Astrocyte of the cerebellum (primary cell): ENCODE data around the gene PDZD7.

Experiments used
- DNase-seq: peaks from one replicate; pipeline ENCODE4 v3.0.0-alpha.2; 2011; ENCODE audit warnings: low read depth
- H3K4me3 ChIP-seq: 2 replicates; pipeline ENCODE4 v1.5.1; 2011; ENCODE audit warnings: mild to moderate bottlenecking, low read depth, low read length, moderate library complexity
- in situ Hi-C: cut with HindIII; loops from 2 replicates; pipeline ENCODE4 v1.10.0; 2017; ENCODE audit warnings: low sequenced_read_pairs
- TF ChIP-seq, protein P1 (sequence below): IDR thresholded peaks from 2 replicates; pipeline ENCODE4 v1.5.1; 2012; ENCODE audit warnings: low read length, low read depth, moderate library complexity, mild to moderate bottlenecking; ENCODE audit errors: missing control alignments

PDZD7 gene

DNA sequence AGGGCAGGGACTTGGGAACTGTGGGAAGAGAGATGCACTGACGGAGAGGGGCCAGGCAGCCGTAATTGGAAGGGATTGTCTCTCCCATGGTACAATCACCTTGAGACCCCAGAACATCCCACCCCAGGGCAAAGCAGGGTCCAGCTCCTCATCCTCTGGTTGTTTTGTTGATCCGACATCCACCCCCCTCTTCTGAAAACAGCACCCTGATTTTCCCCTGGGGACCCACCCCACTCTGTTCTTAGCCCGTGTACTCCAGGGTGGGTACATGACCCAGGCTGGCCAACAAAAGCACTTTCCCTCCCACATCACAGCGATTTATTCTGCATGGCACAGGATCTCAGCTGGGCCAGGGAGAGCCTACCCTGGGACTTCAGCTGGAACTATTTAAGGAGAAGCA lies 14.1 kb downstream of the PDZD7 start:
- TF ChIP-seq, protein P1, sequence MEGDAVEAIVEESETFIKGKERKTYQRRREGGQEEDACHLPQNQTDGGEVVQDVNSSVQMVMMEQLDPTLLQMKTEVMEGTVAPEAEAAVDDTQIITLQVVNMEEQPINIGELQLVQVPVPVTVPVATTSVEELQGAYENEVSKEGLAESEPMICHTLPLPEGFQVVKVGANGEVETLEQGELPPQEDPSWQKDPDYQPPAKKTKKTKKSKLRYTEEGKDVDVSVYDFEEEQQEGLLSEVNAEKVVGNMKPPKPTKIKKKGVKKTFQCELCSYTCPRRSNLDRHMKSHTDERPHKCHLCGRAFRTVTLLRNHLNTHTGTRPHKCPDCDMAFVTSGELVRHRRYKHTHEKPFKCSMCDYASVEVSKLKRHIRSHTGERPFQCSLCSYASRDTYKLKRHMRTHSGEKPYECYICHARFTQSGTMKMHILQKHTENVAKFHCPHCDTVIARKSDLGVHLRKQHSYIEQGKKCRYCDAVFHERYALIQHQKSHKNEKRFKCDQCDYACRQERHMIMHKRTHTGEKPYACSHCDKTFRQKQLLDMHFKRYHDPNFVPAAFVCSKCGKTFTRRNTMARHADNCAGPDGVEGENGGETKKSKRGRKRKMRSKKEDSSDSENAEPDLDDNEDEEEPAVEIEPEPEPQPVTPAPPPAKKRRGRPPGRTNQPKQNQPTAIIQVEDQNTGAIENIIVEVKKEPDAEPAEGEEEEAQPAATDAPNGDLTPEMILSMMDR = no peak
- DNase-seq = no peak
- no peak overlapping the region for H3K4me3 ChIP-seq
- in situ Hi-C loops = no loop called here

DNA sequence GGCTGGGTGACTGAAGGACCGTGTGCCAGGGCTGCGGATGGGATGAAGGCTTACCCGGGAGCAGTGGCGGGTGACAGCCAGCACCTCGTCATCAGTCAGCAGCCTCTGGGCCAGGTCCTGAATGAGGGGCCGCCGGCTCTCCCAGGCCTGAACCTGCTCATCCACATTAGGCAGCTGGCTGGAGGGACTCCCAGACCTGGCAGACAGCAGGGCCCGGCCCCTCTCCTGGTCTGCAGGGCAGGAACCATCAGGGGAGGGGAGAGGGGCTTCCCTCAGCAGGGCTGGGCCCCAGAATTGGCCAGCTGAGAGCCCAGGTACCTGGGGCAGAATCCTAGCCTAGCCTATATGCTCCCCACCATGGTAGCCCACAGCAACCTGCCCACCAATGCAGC lies 15.4 kb downstream of the PDZD7 start:
- TF ChIP-seq, protein P1 = no peak
- in situ Hi-C loops = no loop called here
- no peak for DNase-seq
- no peak overlapping the region for H3K4me3 ChIP-seq

DNA sequence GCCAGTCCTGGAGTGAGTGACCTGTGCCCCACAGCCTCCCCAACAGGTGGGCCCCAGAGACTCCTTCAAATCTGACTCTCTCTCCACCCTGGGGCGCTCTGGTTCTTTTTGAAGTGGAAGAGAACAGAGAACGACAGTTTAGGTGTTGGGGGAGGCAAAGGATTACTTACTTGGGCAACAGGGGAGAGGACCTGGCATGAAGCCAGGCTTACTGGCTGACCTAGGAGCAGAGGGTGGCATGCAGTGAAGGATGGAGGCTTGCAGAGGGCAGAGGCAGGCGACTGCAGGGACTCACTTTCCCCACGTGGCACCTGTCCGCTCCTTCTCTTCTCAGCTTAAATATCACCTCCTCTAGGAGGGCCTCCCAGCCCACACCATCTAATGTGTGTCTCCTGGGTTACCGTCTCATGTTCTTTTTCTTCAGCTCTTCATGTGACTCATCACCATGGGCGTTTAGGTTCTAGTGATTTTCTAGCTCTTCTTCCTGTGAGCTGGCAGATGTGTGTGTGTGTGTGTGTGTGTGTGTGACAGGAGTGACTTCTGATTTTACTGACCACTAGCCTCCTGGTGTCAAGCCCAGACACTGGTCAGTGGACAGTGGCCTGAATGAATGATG lies 15.9 kb downstream of the PDZD7 start:
- in situ Hi-C loops = no loop called here
- TF ChIP-seq, protein P1 = no peak
- DNase-seq = no peak
- H3K4me3 ChIP-seq = no peak overlapping the region

DNA sequence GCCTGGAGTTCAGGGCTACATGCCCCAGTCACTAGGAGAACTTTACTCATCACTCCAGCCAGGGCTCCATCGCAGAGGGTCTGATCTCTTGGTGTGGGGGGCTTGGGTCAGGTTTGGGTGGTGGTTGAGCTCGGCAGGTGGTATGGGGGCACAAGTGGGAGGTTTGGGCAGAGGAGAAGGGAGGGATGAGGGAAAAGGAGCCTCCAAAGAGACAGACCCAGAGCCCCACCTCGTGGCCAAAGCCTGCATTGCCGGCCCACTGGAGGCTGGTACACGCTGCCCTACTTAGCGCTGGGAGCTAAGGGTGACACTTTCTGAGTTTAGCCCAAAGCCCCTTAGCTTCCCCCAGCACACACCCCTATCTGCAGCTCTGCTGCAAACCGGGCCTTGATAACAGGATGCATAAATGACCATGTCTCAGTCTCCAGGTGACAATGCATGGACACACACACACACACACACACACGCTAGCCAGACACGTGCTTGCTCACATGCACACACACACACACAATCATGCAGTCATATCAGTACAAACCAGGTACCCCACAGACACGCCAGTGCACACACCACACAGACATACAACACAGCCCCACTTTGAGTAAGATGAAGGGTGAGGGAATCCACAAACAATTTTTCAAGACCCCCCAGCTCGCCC lies 16.6 kb downstream of the PDZD7 start:
- no peak for DNase-seq
- TF ChIP-seq, protein P1 = peak; percentile 97
- H3K4me3 ChIP-seq = no peak overlapping the region
- in situ Hi-C loops = no loop called here

DNA sequence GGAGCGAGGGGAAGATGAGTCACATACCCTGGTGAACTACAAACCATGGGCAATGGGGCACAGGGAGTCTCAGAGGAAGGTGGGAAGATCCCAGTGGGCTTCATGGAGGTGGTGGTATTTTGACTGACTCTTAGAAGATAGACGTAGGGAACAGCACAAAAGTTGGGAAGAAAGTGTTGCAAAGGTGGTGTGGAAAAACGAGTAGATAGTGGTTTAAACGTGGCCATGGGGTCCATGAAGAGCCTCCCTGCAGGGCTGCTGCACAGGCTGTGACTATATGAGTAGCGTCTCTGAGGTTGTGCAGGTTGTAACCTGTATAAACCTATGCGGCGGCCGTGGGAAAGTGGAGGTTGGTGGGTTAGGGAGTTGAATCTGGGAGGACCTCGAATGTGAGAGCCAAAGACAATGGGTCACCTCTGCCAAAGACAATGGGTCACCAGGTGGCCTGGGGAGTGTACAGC lies 17.5 kb downstream of the PDZD7 start:
- in situ Hi-C loops = no loop called here
- TF ChIP-seq, protein P1 = no peak
- H3K4me3 ChIP-seq = no peak overlapping the region
- no peak for DNase-seq

DNA sequence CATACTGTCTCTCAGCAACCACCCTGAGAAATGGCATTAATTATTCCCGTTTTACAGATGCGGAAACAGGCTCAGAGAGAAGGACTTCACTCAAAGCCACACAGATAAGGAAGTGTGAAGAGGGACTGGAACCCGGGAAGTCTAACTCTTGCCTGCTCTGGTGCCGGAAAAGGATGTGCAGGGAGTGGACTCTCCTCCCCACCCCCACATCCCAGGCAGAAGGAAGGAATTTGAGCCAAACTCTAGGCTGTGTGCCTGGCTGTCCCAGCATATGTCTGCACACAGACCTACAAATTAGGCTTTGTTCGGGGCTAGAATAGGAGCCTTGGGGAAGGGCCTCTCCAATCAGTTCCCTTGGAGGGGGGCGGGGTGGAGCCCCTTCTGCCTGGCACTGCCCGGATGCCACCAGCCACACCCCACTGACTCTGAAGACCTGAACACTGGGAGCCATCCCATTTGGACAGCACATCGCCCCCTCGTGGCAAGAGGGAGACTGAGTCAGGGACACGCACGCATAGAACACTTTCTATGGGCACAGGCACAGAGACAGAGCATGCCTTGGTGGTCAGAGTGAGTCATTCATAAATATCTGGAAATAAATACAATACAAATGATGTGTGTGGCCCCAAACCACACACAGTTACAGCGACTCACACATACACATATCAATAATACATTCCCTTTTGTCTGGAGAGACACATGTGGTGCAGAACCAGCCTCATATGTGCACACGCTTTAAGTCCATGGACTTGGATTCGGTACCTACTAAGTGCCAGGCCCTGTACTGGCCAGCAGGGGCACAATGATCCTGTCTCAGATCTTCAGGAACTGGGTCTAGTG lies 18.2 kb downstream of the PDZD7 start:
- peak; percentile 84 for DNase-seq
- in situ Hi-C loops = no loop called here
- TF ChIP-seq, protein P1 = peak; percentile 81
- no peak overlapping the region for H3K4me3 ChIP-seq
